IMR-90 (cell line): ENCODE results near the gene HERC4. TPM values are rescaled to one million over a fixed set of nuclear protein-coding genes. Genes with fewer than 3 reads are reported as not detected.

Experiments used
- ATAC-seq: fragments of 200-7000 bp; cut with Tn5 transposase; 2 replicates; pipeline ENCODE4 v1.9.1; 2020; ENCODE audit warnings: low read depth, mild to moderate bottlenecking, moderate library complexity
- BruUV-seq: library from RNA; stranded (reverse); fragments of 400-500 nt; replicated peaks from 2 replicates; lab custom pipeline; 2021; lab: Mats Ljungman, UMichigan
- CTCF ChIA-PET: fragments of 300-600 bp; formaldehyde crosslinking; extraction: SDS; loops from one replicate; lab custom pipeline; 2021; ENCODE audit warnings: antibody characterized with exemption; lab: Yijun Ruan, JAX
- POLR2A ChIA-PET: fragments of 300-600 bp; sonication (Branson Sonifier 250); formaldehyde crosslinking; loops from one replicate; lab custom pipeline; 2022; ENCODE audit warnings: antibody characterized with exemption; ENCODE audit not compliant: unreplicated experiment; lab: Charles Lee
- DNase-seq: peaks from one replicate; pipeline ENCODE4 v3.0.0; 2013
- H2AFZ ChIP-seq: replicated peaks from 2 replicates; pipeline ENCODE3; 2013; ENCODE audit warnings: low read length, mild to moderate bottlenecking; ENCODE audit not compliant: poor library complexity
- H2AK5ac ChIP-seq: 2 replicates; pipeline ENCODE4 v1.6.1; 2013; ENCODE audit warnings: low read depth, low read length, inconsistent platforms
- H2AK9ac ChIP-seq: replicated peaks from 2 replicates; pipeline ENCODE3; 2013; ENCODE audit warnings: mild to moderate bottlenecking, low read depth, low read length, moderate library complexity; ENCODE audit not compliant: poor library complexity
- H2BK120ac ChIP-seq: 2 replicates; pipeline ENCODE4 v1.6.1; 2013; ENCODE audit warnings: low read depth, low read length, inconsistent platforms
- H2BK15ac ChIP-seq: 3 replicates; pipeline ENCODE4 v1.6.1; 2013; ENCODE audit warnings: low read depth, low read length, inconsistent platforms
- H2BK20ac ChIP-seq: 2 replicates; pipeline ENCODE4 v1.6.1; 2013; ENCODE audit warnings: low read depth, mild to moderate bottlenecking, inconsistent platforms, low read length, moderate library complexity
- H2BK5ac ChIP-seq: 2 replicates; pipeline ENCODE4 v1.6.1; 2013; ENCODE audit warnings: mild to moderate bottlenecking, low read depth, low read length, inconsistent platforms; ENCODE audit not compliant: poor library complexity, severe bottlenecking
- H3K14ac ChIP-seq: replicated peaks from 2 replicates; pipeline ENCODE4 v1.6.1; 2013; ENCODE audit warnings: low read depth, low read length, inconsistent platforms
- H3K18ac ChIP-seq: 2 replicates; pipeline ENCODE4 v1.6.1; 2013; ENCODE audit warnings: low read depth, low read length, control low read depth
- H3K23ac ChIP-seq: 2 replicates; pipeline ENCODE4 v1.6.1; 2013; ENCODE audit warnings: low read depth, low read length, inconsistent platforms
- H3K27ac ChIP-seq: 2 replicates; pipeline ENCODE4 v1.5.1; 2013; ENCODE audit warnings: mild to moderate bottlenecking, control low read depth, low read length; ENCODE audit not compliant: insufficient read depth
- H3K27me3 ChIP-seq: 2 replicates; pipeline ENCODE4 v1.6.1; 2013; ENCODE audit warnings: low read length; ENCODE audit not compliant: control insufficient read depth, insufficient read depth
- H3K36me3 ChIP-seq: 2 replicates; pipeline ENCODE4 v1.6.1; 2013; ENCODE audit warnings: low read length, mixed read lengths; ENCODE audit not compliant: control insufficient read depth, insufficient read depth
- H3K4ac ChIP-seq: 2 replicates; pipeline ENCODE4 v1.6.1; 2013; ENCODE audit warnings: low read depth, low read length, inconsistent platforms
- H3K4me1 ChIP-seq: 2 replicates; pipeline ENCODE4 v1.6.1; 2013; ENCODE audit warnings: low read length, mixed read lengths; ENCODE audit not compliant: control insufficient read depth, insufficient read depth
- H3K4me2 ChIP-seq: 2 replicates; pipeline ENCODE4 v1.6.1; 2013; ENCODE audit warnings: low read depth, mild to moderate bottlenecking, control low read depth, low read length, moderate library complexity
- H3K4me3 ChIP-seq: 2 replicates; pipeline ENCODE4 v1.5.1; 2013; ENCODE audit warnings: low read depth, mild to moderate bottlenecking, control low read depth, low read length, moderate library complexity; ENCODE audit not compliant: insufficient read depth
- H3K56ac ChIP-seq: 2 replicates; pipeline ENCODE4 v1.6.1; 2013; ENCODE audit warnings: low read length, inconsistent platforms; ENCODE audit not compliant: insufficient read depth; ENCODE audit errors: extremely low read depth
- H3K79me1 ChIP-seq, 2 experiments: 2 replicates each; pipeline ENCODE4 v1.6.1; 2013; ENCODE audit warnings: low read length in 2 of 2, inconsistent platforms in 1 of 2, low read depth in 1 of 2
- H3K9ac ChIP-seq: 2 replicates; pipeline ENCODE4 v1.6.1; 2013; ENCODE audit warnings: low read depth, low read length, control low read depth
- H3K9me1 ChIP-seq: 2 replicates; pipeline ENCODE4 v1.6.1; 2013; ENCODE audit warnings: low read length, inconsistent platforms; ENCODE audit not compliant: insufficient read depth
- H3K9me3 ChIP-seq: 2 replicates; pipeline ENCODE4 v1.6.1; 2013; ENCODE audit warnings: low read length; ENCODE audit not compliant: control insufficient read depth, insufficient read depth
- H4K20me1 ChIP-seq: 2 replicates; pipeline ENCODE4 v1.6.1; 2013; ENCODE audit warnings: low read length, inconsistent platforms; ENCODE audit not compliant: insufficient read depth
- H4K5ac ChIP-seq: 2 replicates; pipeline ENCODE4 v1.6.1; 2013; ENCODE audit warnings: mild to moderate bottlenecking, low read depth, low read length, control low read depth
- H4K8ac ChIP-seq, 2 experiments: 2 replicates each; pipeline ENCODE4 v1.6.1; 2013; ENCODE audit warnings: low read depth in 2 of 2, low read length in 2 of 2, control low read depth in 1 of 2, inconsistent platforms in 1 of 2
- H4K91ac ChIP-seq: 2 replicates; pipeline ENCODE4 v1.6.1; 2013; ENCODE audit warnings: low read depth, low read length, inconsistent platforms; ENCODE audit not compliant: insufficient read depth
- BHLHE40 ChIP-seq: fragments of 150-350 bp; IDR thresholded peaks from 2 replicates; pipeline ENCODE4 v1.6.1; 2016; ENCODE audit warnings: mild to moderate bottlenecking, low read depth, low read length
- CEBPB ChIP-seq: IDR thresholded peaks from 2 replicates; pipeline ENCODE4 v1.6.1; 2012; ENCODE audit warnings: low read depth, low read length, improper control_type of control experiment
- CHD1 ChIP-seq: IDR thresholded peaks from 2 replicates; pipeline ENCODE4 v1.6.1; 2012; ENCODE audit warnings: low read depth, low read length, improper control_type of control experiment
- ELK1 ChIP-seq: fragments of 150-350 bp; IDR thresholded peaks from 2 replicates; pipeline ENCODE4 v1.6.1; 2016; ENCODE audit warnings: low read depth, mild to moderate bottlenecking, low read length, moderate library complexity, borderline replicate concordance
- FOS ChIP-seq: fragments of 150-350 bp; IDR thresholded peaks from 2 replicates; pipeline ENCODE4 v1.6.1; 2016; ENCODE audit warnings: low read depth, low read length
- MAFK ChIP-seq: IDR thresholded peaks from 2 replicates; pipeline ENCODE4 v1.6.1; 2012; ENCODE audit warnings: low read depth, low read length, improper control_type of control experiment
- MAZ ChIP-seq: IDR thresholded peaks from 2 replicates; pipeline ENCODE4 v1.6.1; 2012; ENCODE audit warnings: low read depth, mild to moderate bottlenecking, low read length, improper control_type of control experiment, moderate library complexity, borderline replicate concordance
- MXI1 ChIP-seq: IDR thresholded peaks from 2 replicates; pipeline ENCODE4 v1.6.1; 2012; ENCODE audit warnings: low read depth, mild to moderate bottlenecking, low read length, moderate library complexity, borderline replicate concordance
- NFE2L2 ChIP-seq: fragments of 150-350 bp; IDR thresholded peaks from 2 replicates; pipeline ENCODE4 v1.6.1; 2016; ENCODE audit warnings: low read depth, mild to moderate bottlenecking, low read length
- POLR2A ChIP-seq: IDR thresholded peaks from 2 replicates; pipeline ENCODE4 v1.6.1; 2012; ENCODE audit warnings: mild to moderate bottlenecking, low read depth, low read length
- RAD21 ChIP-seq: IDR thresholded peaks from 2 replicates; pipeline ENCODE4 v1.6.1; 2012; ENCODE audit warnings: low read length, improper control_type of control experiment
- RCOR1 ChIP-seq: IDR thresholded peaks from 2 replicates; pipeline ENCODE4 v1.6.1; 2012; ENCODE audit warnings: mild to moderate bottlenecking, low read length, improper control_type of control experiment; ENCODE audit not compliant: insufficient replicate concordance
- RFX5 ChIP-seq: IDR thresholded peaks from 2 replicates; pipeline ENCODE4 v1.8.0; 2012; ENCODE audit warnings: low read depth, mild to moderate bottlenecking, low read length, moderate library complexity
- SMC3 ChIP-seq: fragments of 150-350 bp; IDR thresholded peaks from 2 replicates; pipeline ENCODE4 v1.6.1; 2016; ENCODE audit warnings: low read depth, mild to moderate bottlenecking, antibody characterized with exemption, low read length, moderate library complexity
- USF2 ChIP-seq: fragments of 150-350 bp; IDR thresholded peaks from 2 replicates; pipeline ENCODE4 v1.6.1; 2017; ENCODE audit warnings: mild to moderate bottlenecking, antibody characterized with exemption, low read length, low read depth
- WGBS, 2 experiments: methylation state at CpG; one replicate each; pipeline versions ENCODE4 v1.1.5 to v1.1.7; 2013; ENCODE audit warnings: missing lambda C conversion rate in 2 of 2; ENCODE audit not compliant: insufficient read length in 1 of 2; ENCODE audit errors: extremely low coverage in 2 of 2; 5-methylcytosine and 5-hydroxymethylcytosine counted together
- dilution Hi-C: fragments of 300-500 bp; cut with HindIII; formaldehyde crosslinking; loops from one replicate; pipeline ENCODE4 v1.14.3; 2018; ENCODE audit warnings: low sequenced_read_pairs; ENCODE audit not compliant: unreplicated experiment
- in situ Hi-C: fragments of 300-500 bp; cut with MboI; formaldehyde crosslinking; loops from 3 replicates; pipeline ENCODE4 v1.14.3; 2019; ENCODE audit warnings: low sequenced_read_pairs, inconsistent platforms, mixed read lengths
- intact Hi-C: fragments of 100-400 bp; cut with micrococcal nuclease; formaldehyde crosslinking; loops from 2 replicates; pipeline ENCODE4 v1.10.0; 2022
- polyA plus RNA-seq, 3 experiments: library from polyadenylated mRNA; depleted of rRNA; stranded (reverse); fragments of >200 nt; gene quantifications; 2 replicates each; pipeline ENCODE4 v1.2.3, GENCODE V29; 2012; ENCODE audit warnings: low replicate concordance in 1 of 3
- total RNA-seq: library from RNA; depleted of rRNA; stranded (reverse); fragments of >200 nt; gene quantifications from 2 replicates; pipeline ENCODE4 v1.2.3, GENCODE V29; 2012
- TF ChIP-seq, protein P1 (sequence below): conservative IDR thresholded peaks from 2 replicates; pipeline ENCODE4 v1.5.1; 2012; ENCODE audit warnings: mild to moderate bottlenecking, low read depth, low read length, improper control_type of control experiment

HERC4 gene
- total and polyA plus RNA-seq, 2 of the 4 experiments (the other 2 are of a cell fraction), result 66.6 to 92.8 TPM

GRCh38 chr10:68077026-68077425, 1.9 kb upstream of the HERC4 start:
- Histone ChIP-seq H3K4me1 (peaks cover 2% of the 10 kb centered on the region), H2BK15ac (no peak overlapping the region), H3K4me2 (no peak overlapping the region), H2AFZ (no peak overlapping the region), H3K79me1 (peaks cover 4 to 6% of the 10 kb centered on the region in 2 experiments; a peak in 3 of 4 replicates), H4K91ac (no peak overlapping the region), H3K9ac (no peak overlapping the region), H3K27me3 (no peaks in the 10 kb centered on the region), H3K27ac (no peak overlapping the region), H2BK120ac (no peak overlapping the region), H2AK5ac (peak overlapping the region; percentile 9; the same call in 1 of the 2 replicates), H3K14ac (no peak overlapping the region), H3K56ac (no peak overlapping the region), H4K20me1 (peaks cover 7% of the 10 kb centered on the region), H3K36me3 (no peaks in the 10 kb centered on the region; the same call in 1 of the 2 replicates), H2BK20ac (no peak overlapping the region), H3K9me1 (no peaks in the 10 kb centered on the region), H3K9me3 (no peaks in the 10 kb centered on the region), H3K4ac (no peak overlapping the region), H3K18ac (no peak overlapping the region), H2AK9ac (no peak overlapping the region), H3K4me3 (no peak overlapping the region), H2BK5ac (no peak overlapping the region), H4K8ac (no peak overlapping the region), H4K5ac (no peak overlapping the region), H3K23ac (no peak overlapping the region)
- CTCF ChIA-PET, result no interaction called here
- intact Hi-C loops, result loop anchor here (10.0 kb wide), 1 partner anchor 258 kb away; the partner anchor contains the start of genes HNRNPH3 and PBLD
- dilution Hi-C loops, result no loop called here
- no peak for ATAC-seq
- no TSS peak for BruUV-seq
- in situ Hi-C loops, result no loop called here
- no CpG with 5 or more reads among the region's 5 CpGs for WGBS, 2 experiments
- no peak for DNase-seq
- TF ChIP-seq RFX5 (no peak), FOS (no peak), POLR2A (no peak), USF2 (no peak), MAFK (no peak), MXI1 (no peak), RAD21 (no peak), NFE2L2 (no peak), SMC3 (no peak), MAZ (no peak), BHLHE40 (no peak), RCOR1 (no peak), CEBPB (no peak), CHD1 (no peak), ELK1 (no peak)
- TF ChIP-seq, protein P1, sequence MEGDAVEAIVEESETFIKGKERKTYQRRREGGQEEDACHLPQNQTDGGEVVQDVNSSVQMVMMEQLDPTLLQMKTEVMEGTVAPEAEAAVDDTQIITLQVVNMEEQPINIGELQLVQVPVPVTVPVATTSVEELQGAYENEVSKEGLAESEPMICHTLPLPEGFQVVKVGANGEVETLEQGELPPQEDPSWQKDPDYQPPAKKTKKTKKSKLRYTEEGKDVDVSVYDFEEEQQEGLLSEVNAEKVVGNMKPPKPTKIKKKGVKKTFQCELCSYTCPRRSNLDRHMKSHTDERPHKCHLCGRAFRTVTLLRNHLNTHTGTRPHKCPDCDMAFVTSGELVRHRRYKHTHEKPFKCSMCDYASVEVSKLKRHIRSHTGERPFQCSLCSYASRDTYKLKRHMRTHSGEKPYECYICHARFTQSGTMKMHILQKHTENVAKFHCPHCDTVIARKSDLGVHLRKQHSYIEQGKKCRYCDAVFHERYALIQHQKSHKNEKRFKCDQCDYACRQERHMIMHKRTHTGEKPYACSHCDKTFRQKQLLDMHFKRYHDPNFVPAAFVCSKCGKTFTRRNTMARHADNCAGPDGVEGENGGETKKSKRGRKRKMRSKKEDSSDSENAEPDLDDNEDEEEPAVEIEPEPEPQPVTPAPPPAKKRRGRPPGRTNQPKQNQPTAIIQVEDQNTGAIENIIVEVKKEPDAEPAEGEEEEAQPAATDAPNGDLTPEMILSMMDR, result no peak
- POLR2A ChIA-PET, result no interaction called here
